CD4-positive, alpha-beta T cell treated with Interleukin-15 for 1 hour (primary cell): ENCODE results near the gene SLC23A2.

Experiments
- DNase-seq: peaks from one replicate; pipeline ENCODE4 v3.0.0-alpha.2; 2020

Gene SLC23A2

DNA sequence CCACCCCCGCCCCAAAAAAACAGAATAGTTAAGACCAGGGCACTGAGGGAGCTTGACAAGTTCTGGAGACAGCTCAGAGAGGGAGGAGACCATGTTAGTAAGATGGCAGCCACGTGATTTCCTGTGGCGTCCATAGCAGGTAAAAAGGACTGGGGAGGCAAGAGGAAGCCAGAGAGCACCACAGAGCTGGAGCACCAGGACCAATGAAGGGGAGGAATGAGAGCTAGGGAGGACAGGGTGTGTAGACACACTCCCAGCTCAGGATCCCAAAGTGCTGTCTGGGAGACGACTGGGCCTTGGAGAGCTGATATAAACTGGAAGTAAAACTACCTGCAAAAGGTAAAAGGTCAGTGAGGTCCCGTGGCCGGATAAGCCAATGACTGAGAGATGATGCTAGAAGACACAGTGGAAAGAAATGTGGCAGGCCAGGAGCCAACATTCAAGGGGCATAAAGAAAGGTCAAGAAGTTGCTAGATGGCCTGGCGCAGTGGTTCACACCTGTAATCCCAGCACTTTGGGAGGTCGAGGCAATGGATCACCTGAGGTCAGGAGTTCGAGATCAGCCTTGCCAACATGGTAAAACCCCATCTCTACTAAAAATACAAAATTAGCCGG lies 39.0 kb downstream of the SLC23A2 start:
- peak; percentile 20 for DNase-seq

DNA sequence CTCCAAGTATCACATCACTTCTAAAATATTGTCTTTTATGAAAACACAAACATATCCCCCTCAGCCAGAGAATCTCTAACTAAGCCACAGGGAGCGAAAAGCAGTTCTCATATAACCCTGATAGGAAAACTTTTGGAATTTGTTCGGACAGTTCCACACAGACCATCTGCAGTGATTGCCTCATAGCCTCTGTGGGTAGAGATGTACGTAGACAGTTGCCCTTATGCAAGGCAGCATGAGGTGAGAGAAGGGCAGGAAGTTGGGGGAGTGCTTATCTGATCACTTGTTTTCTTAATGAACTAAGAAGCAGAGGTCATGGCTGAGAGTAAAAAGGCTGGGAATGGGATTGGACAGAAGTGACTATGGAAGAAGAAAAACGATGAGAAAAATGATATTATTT lies 39.6 kb downstream of the SLC23A2 start:
- peak; percentile 24 for DNase-seq

DNA sequence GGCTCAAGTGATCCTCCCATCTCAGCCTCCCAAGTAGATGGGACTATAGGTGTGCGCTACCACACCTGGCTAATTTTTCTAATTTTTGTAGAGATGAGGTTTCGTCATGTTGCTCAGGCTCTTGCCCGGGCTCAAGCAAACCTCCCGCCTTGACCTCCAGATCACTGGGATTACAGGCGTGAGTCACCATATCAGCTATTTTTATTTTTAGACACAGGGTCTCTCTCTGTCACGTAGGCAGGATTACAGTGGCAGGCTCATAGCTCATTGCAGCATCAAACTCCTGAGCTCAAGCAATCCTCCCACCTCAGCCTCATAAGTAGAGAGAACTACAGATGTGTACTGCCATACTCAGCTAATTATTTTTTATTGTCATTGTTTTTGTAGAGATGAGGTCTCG lies 41.7 kb downstream of the SLC23A2 start:
- DNase-seq = no peak

DNA sequence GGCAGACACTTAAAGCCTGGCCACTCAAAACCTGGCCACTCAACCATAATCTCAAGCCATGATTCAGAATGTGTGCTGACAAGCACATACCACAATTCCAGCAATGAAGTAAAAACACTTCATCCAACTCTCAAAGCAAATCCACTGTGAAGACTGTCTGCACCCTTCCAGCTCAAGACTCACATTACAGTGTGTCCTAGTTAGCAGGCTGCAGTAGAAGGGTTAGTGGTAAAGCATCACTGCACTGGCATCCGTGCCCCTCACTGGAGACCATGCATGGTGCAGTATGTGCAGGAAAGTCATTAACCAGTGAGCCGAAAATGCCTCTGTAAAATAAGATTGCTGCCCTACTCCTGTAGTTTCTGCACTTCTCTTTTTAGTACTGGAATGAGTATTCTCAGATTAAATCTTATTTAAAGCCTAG lies 43.4 kb downstream of the SLC23A2 start:
- no peak for DNase-seq

DNA sequence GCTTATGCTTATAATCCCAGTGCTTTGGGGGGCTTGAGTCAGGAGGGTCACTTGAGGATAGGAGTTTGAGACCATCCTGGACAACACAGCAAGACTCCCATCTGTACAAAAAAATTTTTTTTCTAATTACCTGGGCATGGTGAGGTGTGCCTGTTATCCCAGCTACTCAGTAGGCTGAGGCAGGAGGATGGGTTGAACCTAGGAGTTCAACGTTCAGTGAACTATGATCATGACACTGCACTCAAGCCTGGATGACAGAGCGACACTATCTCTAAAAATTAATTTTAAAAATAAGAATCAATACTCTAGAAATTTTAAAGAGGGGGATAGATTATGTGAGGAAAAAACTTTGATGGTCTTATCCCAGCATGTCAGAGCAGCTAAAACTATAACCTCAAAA lies 44.1 kb downstream of the SLC23A2 start:
- no peak for DNase-seq

DNA sequence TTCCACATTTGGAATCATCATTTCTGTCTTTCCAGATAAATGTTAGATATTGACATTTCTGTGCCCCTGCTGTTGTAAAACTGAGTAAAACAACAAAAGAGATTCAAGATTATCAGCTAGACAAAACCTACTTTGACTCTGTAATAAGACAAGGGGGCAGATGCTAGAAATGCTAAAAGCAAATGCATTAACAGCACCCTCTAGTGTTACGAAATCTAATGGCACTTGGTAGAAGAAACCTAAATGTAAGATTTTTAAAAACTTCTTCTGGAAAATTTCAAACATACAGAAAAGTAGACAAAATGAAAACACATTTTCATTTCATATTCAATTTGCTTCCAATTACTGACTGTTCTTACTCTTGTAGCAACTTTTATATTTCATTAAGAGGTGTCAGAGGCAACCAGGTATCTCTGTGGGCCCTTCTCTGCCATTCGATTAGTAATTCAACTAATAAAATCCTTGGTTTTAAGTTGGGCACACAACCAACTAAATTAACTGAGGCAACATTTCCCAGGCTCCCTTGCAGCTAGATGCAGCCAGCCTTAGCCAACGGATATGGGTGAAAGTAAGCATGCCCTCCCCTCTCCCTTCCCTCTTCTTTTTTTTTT lies 45.0 kb downstream of the SLC23A2 start:
- DNase-seq = no peak

DNA sequence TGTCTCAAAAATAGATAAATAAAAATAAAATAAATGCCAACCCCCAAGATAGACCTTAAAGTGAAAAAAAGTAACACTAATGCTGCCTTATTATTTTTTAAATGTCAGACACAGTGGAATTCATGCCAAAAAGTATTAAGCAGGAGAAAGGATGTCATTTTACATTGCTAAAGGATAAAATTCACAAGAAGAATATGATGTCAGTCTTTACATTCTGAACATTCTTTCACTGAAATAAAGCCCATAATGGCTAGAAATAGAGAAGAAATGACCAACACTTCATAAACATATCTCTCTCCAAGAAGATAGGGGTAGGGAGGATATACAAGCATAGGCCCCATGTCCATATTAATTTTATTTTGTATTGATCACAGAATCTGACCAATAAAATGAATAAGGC lies 47.4 kb downstream of the SLC23A2 start:
- no peak for DNase-seq

DNA sequence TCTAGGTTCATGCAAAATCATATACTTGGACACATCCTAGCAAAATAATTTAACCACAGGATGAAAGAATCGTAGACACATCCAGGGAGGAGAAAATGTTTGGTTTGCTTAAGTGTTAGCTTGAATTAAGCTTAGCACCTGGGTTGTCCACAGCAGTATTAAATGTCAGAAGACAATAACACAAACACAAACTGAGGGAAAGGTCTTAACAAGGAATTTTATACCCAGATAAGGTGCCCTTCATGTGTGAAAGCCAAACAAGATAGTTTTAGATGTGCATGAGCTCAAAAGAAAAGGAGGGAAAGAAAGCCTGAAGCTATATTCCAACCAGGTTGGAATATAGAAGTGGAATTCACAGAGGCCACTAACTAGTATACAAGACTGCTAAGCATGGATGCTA lies 49.1 kb downstream of the SLC23A2 start:
- no peak for DNase-seq

DNA sequence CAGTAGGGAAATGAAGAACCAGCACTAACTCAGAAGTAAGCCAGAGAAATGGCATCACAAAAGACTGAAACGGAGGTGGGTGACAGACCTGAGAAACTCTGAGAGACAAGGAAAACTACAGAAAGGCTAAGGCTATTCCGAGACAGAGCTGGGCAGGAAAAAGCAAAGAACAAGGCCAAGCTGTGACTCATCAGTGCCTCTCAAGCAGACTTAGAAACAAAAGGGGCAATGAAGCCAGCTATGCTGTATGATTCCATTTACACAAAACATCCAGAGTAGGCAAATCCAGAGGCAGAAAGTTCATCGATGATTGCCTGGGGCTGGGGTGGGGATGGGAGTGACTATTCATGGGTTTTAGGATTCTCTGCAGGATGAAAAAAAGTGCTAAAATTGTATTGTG lies 50.0 kb downstream of the SLC23A2 start:
- DNase-seq = no peak

DNA sequence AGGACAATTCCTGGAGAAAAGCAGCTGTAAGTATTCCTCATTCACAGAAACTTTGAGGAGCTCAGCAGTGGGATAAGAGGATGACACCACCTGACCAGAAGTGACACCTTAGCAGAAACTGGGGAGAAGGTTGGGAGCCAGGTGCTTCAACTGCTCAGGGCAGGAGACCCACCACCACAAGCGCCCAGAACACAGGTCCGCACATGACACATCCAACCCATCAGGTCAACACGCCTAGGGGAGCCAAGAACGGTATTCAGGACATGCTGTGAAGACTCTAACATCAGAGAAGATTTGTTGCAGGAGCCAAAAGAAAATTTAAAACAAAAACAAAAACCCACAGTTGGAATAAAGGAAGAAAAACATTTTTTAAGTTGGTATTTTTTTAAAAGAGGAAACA lies 50.5 kb downstream of the SLC23A2 start:
- DNase-seq = no peak

DNA sequence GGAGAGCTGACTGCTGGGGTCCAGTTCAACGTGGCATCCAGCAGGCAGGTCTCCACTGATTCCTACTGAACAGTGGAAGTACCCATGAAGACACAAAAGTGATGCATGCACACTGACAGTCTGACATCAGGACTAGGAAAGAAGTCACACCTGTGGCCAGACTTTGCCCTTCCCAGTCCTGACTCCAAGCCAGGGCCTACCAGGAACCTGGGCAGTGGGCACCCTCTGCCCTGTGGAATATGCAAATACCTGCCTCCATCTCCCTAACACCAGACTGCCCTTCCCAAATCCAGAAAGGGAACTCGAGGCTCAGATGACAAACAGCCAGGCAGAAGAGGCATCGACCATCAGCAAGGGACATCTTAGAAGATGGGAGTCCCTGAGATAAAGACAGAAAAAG lies 50.9 kb downstream of the SLC23A2 start:
- no peak for DNase-seq

DNA sequence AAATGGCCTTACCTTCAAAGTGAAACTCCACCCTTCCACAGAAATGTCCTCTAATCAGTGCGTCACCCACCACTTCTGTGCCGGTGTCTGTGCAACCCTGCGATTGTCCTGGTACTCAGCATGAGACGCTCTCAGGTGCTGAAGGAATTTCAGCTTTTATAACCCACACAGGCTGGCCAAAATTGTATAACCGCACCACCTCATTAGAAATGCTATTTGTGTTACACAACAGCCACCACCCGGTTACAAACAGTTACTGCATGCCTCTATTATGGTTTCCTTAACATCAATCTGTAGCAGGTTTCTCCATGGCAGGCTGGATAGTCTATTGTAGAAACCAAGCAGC lies 51.5 kb downstream of the SLC23A2 start:
- DNase-seq = no peak

DNA sequence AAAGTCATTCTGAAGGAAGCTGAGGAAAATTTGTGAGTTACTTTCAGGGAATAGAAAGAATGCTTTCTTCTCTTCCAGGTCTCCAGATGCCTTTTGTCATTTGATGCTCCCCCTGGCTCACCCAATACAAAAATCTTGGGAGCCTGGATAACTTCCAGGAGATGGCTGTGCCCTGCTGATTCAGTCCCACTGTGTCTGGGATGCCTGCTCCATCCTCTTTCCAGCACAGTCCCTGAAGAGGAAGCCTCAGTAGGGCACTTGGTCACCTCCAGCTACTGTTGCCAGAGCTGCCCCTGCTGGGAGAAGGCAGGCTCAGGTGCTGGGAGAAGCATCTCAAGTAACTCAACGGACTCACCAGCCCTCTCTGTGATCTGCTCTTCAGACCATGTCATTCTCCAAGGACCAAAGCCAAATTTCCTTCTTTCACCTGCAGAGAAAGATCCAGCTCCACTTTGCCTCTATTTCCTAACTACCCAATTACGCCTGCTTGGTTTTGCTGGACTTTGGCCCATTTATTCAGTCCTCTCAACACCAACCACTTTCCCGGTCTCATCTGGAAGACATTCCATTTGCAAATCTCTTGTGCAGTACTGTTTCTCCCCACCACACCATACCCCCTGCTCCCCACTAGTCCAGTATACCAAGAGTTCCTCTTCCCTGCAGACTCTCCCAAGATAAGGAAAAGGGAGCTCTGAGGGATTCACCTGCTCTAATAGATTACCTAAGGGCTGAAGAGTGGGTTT lies 53.3 kb downstream of the SLC23A2 start:
- no peak for DNase-seq

DNA sequence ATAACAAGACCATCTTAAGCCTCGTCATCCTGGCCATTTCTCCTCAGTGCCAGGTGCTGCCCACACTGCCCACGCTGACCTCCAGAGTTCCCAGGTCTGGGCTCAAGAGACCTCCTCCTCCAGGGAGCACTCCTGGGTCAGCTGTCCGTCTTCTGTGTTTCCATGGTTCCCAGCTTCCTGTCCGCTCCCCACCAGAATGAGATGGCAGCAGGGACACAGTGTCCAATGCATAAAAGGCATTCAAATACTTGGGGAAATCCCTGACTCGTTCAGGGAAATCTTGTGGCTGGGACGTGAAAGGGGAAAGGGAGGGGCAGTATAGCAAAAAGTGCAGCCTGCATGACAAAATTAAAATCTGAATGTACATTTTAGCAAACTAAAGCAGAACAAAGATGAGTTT lies 54.3 kb downstream of the SLC23A2 start:
- no peak for DNase-seq

DNA sequence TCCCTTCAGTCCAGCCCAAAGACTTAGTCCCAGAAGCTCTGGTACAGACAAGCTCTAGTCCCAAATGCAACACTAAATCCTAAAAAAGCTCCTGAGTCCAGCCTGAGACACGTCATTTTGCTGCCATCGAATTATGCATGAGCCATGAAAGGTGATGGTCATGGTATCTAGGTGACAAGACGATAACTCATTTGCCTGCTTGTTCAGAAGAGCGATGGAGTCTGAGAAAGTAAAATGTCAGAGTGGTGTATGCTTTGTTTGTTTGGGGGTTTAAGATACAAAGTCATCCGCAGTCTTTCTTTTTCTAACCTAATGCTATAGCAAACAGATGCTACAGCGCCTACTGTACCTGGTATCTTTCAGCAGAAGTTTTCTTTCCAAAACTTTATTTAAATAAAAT lies 54.7 kb downstream of the SLC23A2 start:
- DNase-seq = no peak

DNA sequence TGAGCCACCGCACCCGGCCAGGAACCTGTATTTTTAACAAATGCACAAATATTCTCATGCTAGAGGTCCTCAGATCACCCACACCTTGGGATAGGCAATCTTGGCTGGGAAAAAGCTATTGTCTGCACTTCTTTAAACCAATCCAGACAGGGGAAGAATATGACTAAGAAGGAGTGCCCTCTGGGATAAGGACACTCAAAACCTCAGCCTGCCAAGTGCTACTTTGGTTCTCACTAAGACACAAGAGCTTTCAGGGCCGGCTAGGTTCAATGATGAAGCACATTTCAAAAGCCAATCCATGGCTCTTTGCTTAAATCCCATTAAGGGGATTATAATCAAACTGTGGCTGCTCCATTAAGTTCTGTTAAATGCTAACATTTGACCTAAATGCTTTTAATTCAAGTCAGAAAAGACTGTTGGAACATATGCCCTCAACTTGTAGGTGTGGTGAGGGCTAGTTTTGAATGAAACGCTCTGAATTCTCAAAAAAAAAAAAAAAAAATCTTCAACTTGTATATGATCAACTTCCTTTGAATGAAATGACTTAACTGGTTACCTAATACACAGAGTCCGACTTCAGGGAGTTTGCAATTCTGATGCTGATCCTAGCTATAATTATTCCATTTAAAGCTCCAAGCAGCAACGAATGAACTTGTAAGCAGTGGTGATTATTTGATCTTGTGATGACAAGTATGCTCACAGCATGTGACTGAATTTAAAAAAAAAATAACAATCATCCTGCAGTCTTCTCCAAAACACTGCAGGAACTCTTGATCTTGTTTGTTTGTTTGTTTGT lies 56.6 kb downstream of the SLC23A2 start:
- no peak for DNase-seq

DNA sequence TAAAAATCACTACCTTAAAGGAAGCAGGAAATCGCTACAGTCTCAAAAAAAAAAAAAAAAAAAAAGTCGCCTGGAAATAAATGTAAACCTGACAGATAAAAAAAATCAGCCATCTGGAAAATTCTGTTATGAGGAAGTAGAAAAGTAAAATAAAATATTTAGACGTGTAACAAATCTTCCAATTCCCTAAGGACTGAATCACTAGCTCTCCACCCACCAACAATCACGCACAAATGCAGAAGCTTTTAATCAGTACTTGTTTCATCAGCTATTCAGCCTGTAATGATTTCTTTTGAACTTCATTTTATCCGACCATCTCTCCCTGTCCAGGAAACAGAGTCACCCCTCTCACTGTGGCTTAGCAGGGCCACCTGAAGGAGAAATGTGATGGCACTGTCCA lies 59.0 kb downstream of the SLC23A2 start:
- no peak for DNase-seq

DNA sequence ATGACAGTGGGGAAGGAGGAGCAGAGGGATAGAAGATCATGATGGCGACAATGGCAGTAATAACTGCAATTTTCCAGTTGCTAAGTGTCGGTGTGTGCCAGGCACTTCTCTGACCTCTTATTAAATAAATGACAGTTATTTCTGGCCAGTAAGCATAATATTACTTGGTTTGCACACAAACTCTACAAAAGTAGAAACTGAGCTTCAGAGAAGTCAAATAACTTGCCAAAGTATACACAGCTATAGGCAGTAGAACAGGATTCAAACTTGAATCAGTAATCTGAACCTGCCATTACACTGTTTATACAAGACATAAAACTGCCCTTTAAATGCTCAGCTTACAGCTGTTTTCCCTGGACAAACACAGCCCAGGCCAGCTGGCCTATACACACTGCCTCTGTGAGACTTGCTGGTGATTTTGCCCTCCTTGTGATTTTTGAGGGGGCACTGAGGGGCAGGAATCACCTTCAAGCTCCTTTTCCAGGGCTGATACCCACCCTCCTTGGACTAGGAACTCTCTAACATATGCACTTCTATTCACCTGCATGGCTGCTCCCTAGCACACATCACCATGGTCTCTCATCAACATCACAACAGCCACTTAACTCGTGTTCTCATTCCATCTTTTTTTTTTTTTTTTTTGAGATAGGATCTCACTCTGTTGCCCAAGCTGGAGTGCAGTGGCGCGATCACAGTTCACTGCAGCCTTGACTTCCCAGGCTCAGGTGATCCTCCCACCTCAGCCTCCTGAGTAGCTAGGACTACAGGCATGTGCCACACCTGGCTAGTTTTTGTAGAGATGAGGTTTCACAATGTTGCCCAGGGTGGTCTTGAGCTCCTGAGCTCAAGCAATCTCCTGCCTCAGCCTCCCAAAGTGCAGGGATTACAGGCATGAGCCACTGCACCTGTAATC lies 63.6 kb downstream of the SLC23A2 start:
- no peak for DNase-seq

DNA sequence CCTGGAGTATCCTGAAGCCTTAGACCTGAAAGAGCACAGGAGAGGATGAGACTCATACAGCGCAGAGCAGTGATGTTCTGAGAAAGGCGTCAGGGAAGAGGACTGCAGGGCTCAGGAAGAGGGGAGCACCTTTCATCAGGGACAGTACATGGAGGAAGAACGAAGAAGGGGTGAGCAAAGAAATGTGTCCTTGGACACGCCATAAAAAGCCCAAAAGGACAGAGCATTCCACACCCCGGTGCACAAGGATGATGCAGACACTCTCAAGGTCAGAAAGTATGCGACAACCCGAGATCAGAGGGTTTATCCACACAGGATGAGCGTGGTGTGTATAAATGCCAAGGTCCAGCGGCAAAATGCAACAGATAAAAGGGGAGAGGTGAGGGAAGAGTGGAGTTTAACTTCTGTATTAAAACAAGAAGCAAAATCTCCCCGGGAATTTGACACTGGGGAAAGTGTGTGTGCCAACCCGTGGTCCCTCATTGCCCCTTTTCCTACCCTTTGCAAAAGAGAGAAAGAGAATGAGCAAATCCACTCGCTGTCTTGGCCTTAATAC lies 64.4 kb downstream of the SLC23A2 start:
- no peak for DNase-seq

DNA sequence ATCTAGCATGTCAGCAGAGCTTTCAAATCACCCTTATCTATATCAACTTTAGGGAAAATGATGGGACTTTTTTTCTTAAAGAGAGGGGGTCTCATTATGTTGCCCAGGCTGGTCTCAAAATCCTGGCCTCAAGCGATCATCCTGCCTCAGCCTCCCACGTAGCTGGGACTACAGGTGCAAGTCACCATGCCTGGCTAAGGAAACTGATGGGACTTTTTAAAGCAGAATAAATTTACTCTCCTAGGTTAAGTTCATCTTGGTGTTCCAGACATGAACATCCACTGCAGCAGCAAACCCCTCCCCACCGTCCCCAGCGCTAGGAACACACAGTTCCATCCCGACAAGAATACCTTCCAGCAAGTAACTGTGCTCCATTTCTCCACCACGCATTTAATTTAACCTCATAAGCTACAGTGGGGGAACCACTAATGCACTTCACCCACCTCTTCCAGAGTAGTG lies 64.9 kb downstream of the SLC23A2 start:
- DNase-seq = no peak

DNA sequence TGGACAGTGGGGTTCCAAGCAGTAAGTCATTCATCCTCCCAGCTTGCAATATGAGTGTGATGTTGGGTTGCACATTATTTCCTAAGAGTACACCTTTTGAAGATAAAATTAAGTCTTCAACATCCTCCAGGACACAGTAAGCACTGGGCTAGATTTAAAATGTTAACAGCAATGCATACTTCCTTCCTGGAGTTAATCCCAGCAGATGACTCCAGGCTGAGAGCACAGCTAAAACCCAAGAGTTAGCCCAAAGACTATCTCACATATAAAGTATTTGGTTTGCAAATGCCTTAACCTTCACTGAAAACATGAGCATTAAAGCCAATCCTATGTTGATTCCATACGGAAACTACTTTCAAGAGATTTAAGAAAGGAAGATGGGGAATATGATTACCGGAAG lies 69.2 kb downstream of the SLC23A2 start:
- DNase-seq = no peak

DNA sequence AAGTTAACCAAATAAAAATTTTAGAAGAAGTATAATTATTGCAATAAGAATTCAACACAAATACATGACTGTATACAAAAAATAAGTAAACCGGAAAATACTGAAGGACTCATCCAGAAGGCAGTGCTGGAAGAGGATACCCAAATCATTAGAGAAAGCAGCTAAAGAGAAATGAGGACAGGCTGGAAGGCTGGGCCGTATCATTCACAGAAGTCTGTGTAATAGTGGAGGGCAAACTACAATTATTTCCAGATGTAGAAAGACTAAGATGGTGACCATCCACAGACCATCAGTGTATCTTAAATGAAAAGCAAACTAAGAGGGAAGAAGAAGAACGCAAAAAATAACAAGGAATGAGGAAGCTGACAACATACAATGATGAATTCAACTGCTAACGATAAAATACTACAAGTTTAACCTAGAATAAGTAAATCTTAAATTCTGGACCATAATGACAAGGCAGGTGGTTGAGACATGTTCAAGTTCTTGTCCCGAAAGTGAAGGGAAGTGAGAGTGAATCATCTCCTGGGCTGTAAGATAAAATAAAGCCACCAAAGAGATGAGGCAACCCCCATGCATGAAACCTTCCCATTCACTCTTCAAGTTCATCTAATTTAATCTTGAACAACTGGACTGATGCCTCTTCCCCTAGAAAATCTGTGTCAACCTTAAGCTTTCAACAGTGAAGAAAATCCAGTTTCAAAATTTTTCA lies 71.5 kb downstream of the SLC23A2 start:
- DNase-seq = no peak
